IPS-18c (cell line): Measurements from ENCODE around the gene SLX1A.
"Not testable (repeated sequence)": the region's sequence is repeated elsewhere in the genome, so short reads cannot be mapped to it uniquely, and the experiment has no call there.

Source experiments
- H3K4me3 ChIP-seq: 2 replicates; pipeline ENCODE4 v1.7.0; 2013; ENCODE audit warnings: low read depth, mild to moderate bottlenecking, low read length, moderate library complexity; ENCODE audit not compliant: insufficient read depth
- H3K9me3 ChIP-seq: one replicate; pipeline ENCODE4 v1.6.1; 2013; ENCODE audit warnings: mild to moderate bottlenecking, low read length, moderate library complexity; ENCODE audit not compliant: control insufficient read depth, insufficient read depth

Gene SLX1A

DNA sequence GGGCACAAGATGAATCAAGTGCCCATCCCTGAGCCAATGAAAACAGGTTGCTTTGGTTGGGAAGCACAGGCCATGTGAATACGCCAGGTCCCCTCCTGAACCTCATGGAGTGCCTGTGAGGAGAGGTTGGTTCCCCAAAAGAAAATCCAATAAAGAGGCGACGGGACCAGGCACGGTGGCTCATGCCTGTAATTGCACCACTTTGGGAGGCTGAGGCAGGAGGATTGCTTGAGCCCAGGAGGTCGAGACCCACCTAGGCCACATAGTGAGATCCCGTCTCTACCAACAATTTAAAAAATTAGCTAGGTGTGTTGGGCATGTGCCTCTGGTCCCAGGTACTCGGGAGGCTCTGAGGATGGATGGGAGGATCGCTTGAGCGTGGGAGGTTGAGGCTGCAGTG lies 13.7 kb upstream of the SLX1A start:
- Histone ChIP-seq H3K4me3 (no peak overlapping the region), H3K9me3 (no peaks in the 10 kb centered on the region)

DNA sequence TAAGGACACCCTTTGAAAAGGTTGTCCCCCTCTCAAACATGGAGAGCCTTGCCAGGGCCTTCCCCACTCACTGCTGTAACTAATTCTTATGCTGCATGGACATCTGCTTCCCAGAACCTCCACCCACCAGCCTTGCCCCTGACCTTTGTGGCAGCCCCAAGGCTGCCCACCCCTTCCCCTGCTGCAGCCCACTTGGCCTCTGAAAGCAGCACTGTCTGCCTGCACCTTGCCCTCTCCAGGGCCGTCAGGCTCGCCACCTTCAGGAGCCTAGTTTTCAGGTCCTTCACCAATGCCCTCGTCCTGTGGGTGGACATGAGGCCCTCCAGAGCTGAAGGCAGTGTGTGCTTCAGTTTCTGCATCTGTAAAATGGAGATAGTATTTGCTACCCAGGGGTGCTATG lies 12.9 kb upstream of the SLX1A start:
- H3K9me3 ChIP-seq: no peaks in the 10 kb centered on the region
- no peak overlapping the region for H3K4me3 ChIP-seq

GRCh38 chr16:30183233-30184095 lies 10.2 kb upstream of the SLX1A start, which contains the start of gene CORO1A:
CORO1A (plus strand) TSS chr16:30183602; CDS start chr16:30185210, 1,608 bp downstream.
- H3K9me3 ChIP-seq: no peaks in the 10 kb centered on the region
- H3K4me3 ChIP-seq: peak within 1 kb of the TSS; percentile 60

GRCh38 chr16:30184096-30184890 lies 9.4 kb upstream of the SLX1A start:
- Histone ChIP-seq H3K4me3 (peak overlapping the region; percentile 60), H3K9me3 (no peaks in the 10 kb centered on the region)

GRCh38 chr16:30184891-30185682 lies 8.6 kb upstream of the SLX1A start:
- H3K9me3 ChIP-seq: no peaks in the 10 kb centered on the region

GRCh38 chr16:30185683-30186421 lies 7.8 kb upstream of the SLX1A start:
- Histone ChIP-seq H3K4me3 (no peak overlapping the region), H3K9me3 (no peaks in the 10 kb centered on the region)

More at GRCh38 chr16:30184891-30185682, 8.6 kb upstream of the SLX1A start:
- no peak overlapping the region for H3K4me3 ChIP-seq

GRCh38 chr16:30186444-30186781 lies 7.3 kb upstream of the SLX1A start:
- no peak overlapping the region for H3K4me3 ChIP-seq
- H3K9me3 ChIP-seq: no peaks in the 10 kb centered on the region

DNA sequence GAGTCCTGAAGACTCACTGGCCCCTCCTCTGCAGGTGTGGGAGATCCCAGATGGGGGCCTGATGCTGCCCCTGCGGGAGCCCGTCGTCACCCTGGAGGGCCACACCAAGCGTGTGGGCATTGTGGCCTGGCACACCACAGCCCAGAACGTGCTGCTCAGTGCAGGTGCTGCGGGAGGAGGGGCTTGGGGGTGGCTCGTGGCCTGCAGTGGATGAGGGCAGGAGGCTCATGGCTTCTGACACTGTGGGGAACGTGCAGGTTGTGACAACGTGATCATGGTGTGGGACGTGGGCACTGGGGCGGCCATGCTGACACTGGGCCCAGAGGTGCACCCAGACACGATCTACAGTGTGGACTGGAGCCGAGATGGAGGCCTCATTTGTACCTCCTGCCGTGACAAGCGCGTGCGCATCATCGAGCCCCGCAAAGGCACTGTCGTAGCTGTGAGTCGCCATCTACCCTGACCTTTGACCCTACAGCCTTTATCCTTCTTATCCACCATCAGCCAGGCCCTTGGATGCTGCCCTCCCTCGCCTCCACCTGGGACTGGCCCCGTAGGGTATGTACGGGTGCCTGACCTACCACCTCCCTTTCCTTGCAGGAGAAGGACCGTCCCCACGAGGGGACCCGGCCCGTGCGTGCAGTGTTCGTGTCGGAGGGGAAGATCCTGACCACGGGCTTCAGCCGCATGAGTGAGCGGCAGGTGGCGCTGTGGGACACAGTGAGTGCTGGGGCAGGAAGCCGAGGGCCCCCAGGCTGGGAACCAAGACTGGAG lies 6.7 kb upstream of the SLX1A start:
- no peak overlapping the region for H3K4me3 ChIP-seq
- H3K9me3 ChIP-seq: no peaks in the 10 kb centered on the region

DNA sequence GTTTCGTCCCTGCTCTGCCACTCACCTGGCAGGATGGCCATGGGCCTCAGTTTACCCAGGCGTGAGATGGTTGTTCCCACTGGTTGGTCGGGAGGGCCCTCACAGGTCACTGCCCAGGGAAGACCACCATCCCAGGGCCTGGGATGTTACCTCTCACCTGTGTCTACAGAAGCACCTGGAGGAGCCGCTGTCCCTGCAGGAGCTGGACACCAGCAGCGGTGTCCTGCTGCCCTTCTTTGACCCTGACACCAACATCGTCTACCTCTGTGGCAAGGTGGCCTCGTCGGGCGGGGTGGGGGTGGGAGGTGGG lies 6.2 kb upstream of the SLX1A start:
- no peak overlapping the region for H3K4me3 ChIP-seq
- H3K9me3 ChIP-seq: no peaks in the 10 kb centered on the region

- H3K9me3 ChIP-seq: no peaks in the 10 kb centered on the region
- no peak overlapping the region for H3K4me3 ChIP-seq
These were observed 5.6 kb upstream of the SLX1A start for GRCh38 chr16:30187971-30188561.

DNA sequence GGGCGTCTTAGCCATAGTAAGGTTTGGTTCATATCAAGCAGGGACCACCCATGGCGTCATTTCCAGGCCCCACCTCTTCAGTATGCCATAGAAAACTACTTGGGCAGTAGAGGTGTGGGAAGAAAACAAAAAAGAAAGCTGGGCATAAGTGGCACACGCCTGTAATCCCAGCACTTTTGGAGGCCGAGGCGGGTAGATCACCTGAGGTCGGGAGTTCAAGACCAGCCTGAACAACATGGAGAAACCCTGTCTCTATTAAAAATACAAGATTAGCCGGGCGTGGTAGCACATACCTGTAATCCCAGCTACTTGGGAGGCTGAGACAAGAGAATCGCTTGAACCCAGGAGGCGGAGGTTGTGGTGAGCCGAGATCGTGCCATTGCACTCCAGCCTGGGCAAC lies 2.5 kb upstream of the SLX1A start:
- not testable (repeated sequence) for H3K9me3 ChIP-seq, H3K4me3 ChIP-seq

- not testable (repeated sequence) for H3K9me3 ChIP-seq, H3K4me3 ChIP-seq
These were observed 577 bp upstream of the SLX1A start for GRCh38 chr16:30193098-30193497.

- not testable (repeated sequence) for H3K9me3 ChIP-seq, H3K4me3 ChIP-seq
These were observed 674 bp downstream of the SLX1A start for GRCh38 chr16:30194172-30194925.

- H3K9me3 ChIP-seq, H3K4me3 ChIP-seq: not testable (repeated sequence)
These were observed 3.3 kb downstream of the SLX1A start for GRCh38 chr16:30197001-30197400.

DNA sequence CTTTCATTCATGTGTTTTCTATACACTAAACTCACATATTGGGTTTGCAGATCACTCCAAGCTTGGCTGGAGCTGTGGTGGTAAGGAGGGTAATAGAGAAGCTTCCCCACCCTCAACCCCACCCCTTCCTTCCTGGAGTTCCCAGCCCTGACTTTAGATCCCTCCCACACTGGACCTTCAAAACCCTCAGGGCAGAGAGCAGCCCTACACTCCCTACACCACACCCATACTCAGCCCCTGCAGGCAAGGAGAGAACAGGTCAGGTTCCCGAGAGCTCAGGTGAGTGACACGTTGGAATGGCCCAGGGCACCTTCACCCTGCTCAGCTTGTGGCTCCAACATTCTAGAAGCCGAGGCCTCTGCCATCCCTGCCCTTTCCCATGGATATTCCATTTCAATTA lies 5.4 kb downstream of the SLX1A start, which contains the start of gene SULT1A3:
Gene SULT1A3, plus strand, starts transcription at position 207 of the 400 bp plus-strand sequence. CDS start 1,474 bp downstream, outside the sequence.
- H3K4me3 ChIP-seq: not testable (repeated sequence)

More for the DNA sequence above, 5.4 kb downstream of the SLX1A start, which contains the start of gene SULT1A3:
- H3K9me3 ChIP-seq: not testable (repeated sequence)
